Right forelimb (tissue), 1 donor: ENCODE results near the gene ANKMY1.
A peak's percentile ranks its signal among the peaks of the same experiment; 100 is the strongest.
"Not testable (repeated sequence)": the region's sequence is repeated elsewhere in the genome, so short reads cannot be mapped to it uniquely, and the experiment has no call there.

Experiments used
- DNase-seq: peaks from one replicate; pipeline ENCODE4 v3.0.0-alpha.2; 2018

ANKMY1 gene

GRCh38 chr2:240566203-240567136, 8.7 kb upstream of the ANKMY1 start:
- peak; percentile 89 for DNase-seq

- DNase-seq: peak; percentile 52
Measured at GRCh38 chr2:240565333-240566202, 7.8 kb upstream of the ANKMY1 start.

- DNase-seq: no peak
Measured at GRCh38 chr2:240564561-240565332, 7.0 kb upstream of the ANKMY1 start.

- no peak for DNase-seq
Measured at GRCh38 chr2:240563951-240564560, 6.3 kb upstream of the ANKMY1 start.

GRCh38 chr2:240563231-240563630, 5.4 kb upstream of the ANKMY1 start:
- not testable (repeated sequence) for DNase-seq

- DNase-seq: no peak
Measured at GRCh38 chr2:240561325-240561971, 3.7 kb upstream of the ANKMY1 start.

- DNase-seq: peak; percentile 100
Measured at GRCh38 chr2:240560480-240561324, 2.9 kb upstream of the ANKMY1 start.

- peak; percentile 90 for DNase-seq
Measured at GRCh38 chr2:240560084-240560479, 2.3 kb upstream of the ANKMY1 start, which contains the start of gene DUSP28. DUSP28 (plus strand) TSS chr2:240560357; CDS start chr2:240560685, 328 bp downstream.

- no peak for DNase-seq
Measured at GRCh38 chr2:240559286-240559685, 1.5 kb upstream of the ANKMY1 start.

GRCh38 chr2:240558236-240558761, 511 bp upstream of the ANKMY1 start:
- DNase-seq: peak; percentile 42

GRCh38 chr2:240557101-240557751, 562 bp downstream of the ANKMY1 start:
- DNase-seq: peak; percentile 52

GRCh38 chr2:240556553-240557100, 1.2 kb downstream of the ANKMY1 start:
- DNase-seq: peak; percentile 54

- no peak for DNase-seq
Measured at GRCh38 chr2:240555541-240556250, 2.1 kb downstream of the ANKMY1 start.

- DNase-seq: no peak
Measured at GRCh38 chr2:240554767-240555493, 2.9 kb downstream of the ANKMY1 start.

GRCh38 chr2:240553956-240554480, 3.8 kb downstream of the ANKMY1 start:
- DNase-seq: no peak

GRCh38 chr2:240551811-240552210, 6.0 kb downstream of the ANKMY1 start:
- no peak for DNase-seq

GRCh38 chr2:240551288-240551687, 6.5 kb downstream of the ANKMY1 start:
- DNase-seq: no peak

- DNase-seq: no peak
Measured at GRCh38 chr2:240539906-240540305, 17.9 kb downstream of the ANKMY1 start.
